Measurements from ENCODE around the gene PNP. TPM values are rescaled to one million over a fixed set of nuclear protein-coding genes. Genes with fewer than 3 reads are reported as not detected.
A peak's percentile ranks its signal among the peaks of the same experiment; 100 is the strongest.
"Not testable (repeated sequence)": the region's sequence is repeated elsewhere in the genome, so short reads cannot be mapped to it uniquely, and the experiment has no call there.

The PNP gene
- total RNA-seq, 2 experiments from 2014 or later: 120 to 128 TPM

- peak overlapping the region; percentile 48; the same call in 1 of the 2 replicates for H2AFZ ChIP-seq (ENCODE audit: low read length)
- CTCF ChIA-PET (ENCODE audit: unreplicated experiment): no interaction called here
- BruUV-seq (replicated peaks): no TSS peak
- POLR2A ChIA-PET: interaction anchor here (0.5 kb wide), 1 partner anchor 77 kb away, joined by 3 read pairs; no protein-coding TSS in a partner anchor
- no peaks in the 10 kb centered on the region for H3K4me1 ChIP-seq (ENCODE audit: insufficient read depth, low read length, poor library complexity, severe bottlenecking)
- H4K20me1 ChIP-seq (ENCODE audit: insufficient read depth, low read length): no peaks in the 10 kb centered on the region
- no peaks in the 10 kb centered on the region for H3K36me3 ChIP-seq (ENCODE audit: insufficient read depth, low read length)
- 0 out of 2 replicates have a peak overlapping the region, but pooled peaks have one; percentile 11 for H3K4me2 ChIP-seq (ENCODE audit: low read length)
- no peak for DNase-seq (ENCODE audit: low spot score)
- no peak overlapping the region for H3K27ac ChIP-seq (ENCODE audit: low read depth, low read length, poor library complexity, severe bottlenecking)
- H3K9me2 ChIP-seq (ENCODE audit: insufficient read depth, low read length): no peaks in the 10 kb centered on the region
- H3K4me3 ChIP-seq (ENCODE audit: low read depth, low read length, poor library complexity, severe bottlenecking): no peak overlapping the region
- no peaks in the 10 kb centered on the region for H3K9me3 ChIP-seq (ENCODE audit: low read length)
- intact Hi-C loops (cut with micrococcal nuclease; ENCODE audit: unreplicated experiment): no loop called here
- no peaks in the 10 kb centered on the region for H3K79me2 ChIP-seq (ENCODE audit: insufficient read depth, low read depth, low read length)
- TF ChIP-seq EZH2phosphoT487 (IDR thresholded peaks at IDR 0.05; ENCODE audit: borderline replicate concordance, low read depth, low read length) (no peak), CTCF (conservative IDR thresholded peaks at IDR 0.05; ENCODE audit: low read length) (no peak)
Observed at GRCh38 chr14:20503898-20504297, 34.7 kb downstream of the PNP start.

GRCh38 chr14:20506276-20506675 lies 37.1 kb downstream of the PNP start:
- POLR2A ChIA-PET; BruUV-seq (replicated peaks); CTCF ChIA-PET (ENCODE audit: unreplicated experiment): not testable (repeated sequence)

GRCh38 chr14:20506752-20507151 lies 37.5 kb downstream of the PNP start:
- DNase-seq (ENCODE audit: low spot score); H2AFZ ChIP-seq (ENCODE audit: low read length); H3K4me1 ChIP-seq (ENCODE audit: insufficient read depth, low read length, poor library complexity, severe bottlenecking); H4K20me1 ChIP-seq (ENCODE audit: insufficient read depth, low read length); intact Hi-C loops (cut with micrococcal nuclease; ENCODE audit: unreplicated experiment); CTCF ChIA-PET (ENCODE audit: unreplicated experiment); BruUV-seq (replicated peaks); H3K9me2 ChIP-seq (ENCODE audit: insufficient read depth, low read length); H3K4me2 ChIP-seq (ENCODE audit: low read length); H3K79me2 ChIP-seq (ENCODE audit: insufficient read depth, low read depth, low read length); H3K36me3 ChIP-seq (ENCODE audit: insufficient read depth, low read length); POLR2A ChIA-PET; H3K4me3 ChIP-seq (ENCODE audit: low read depth, low read length, poor library complexity, severe bottlenecking); H3K9me3 ChIP-seq (ENCODE audit: low read length); H3K27ac ChIP-seq (ENCODE audit: low read depth, low read length, poor library complexity, severe bottlenecking): not testable (repeated sequence)

More at GRCh38 chr14:20506276-20506675, 37.1 kb downstream of the PNP start:
- H3K9me2 ChIP-seq (ENCODE audit: insufficient read depth, low read length); H4K20me1 ChIP-seq (ENCODE audit: insufficient read depth, low read length); H2AFZ ChIP-seq (ENCODE audit: low read length); H3K4me2 ChIP-seq (ENCODE audit: low read length); intact Hi-C loops (cut with micrococcal nuclease; ENCODE audit: unreplicated experiment); H3K4me3 ChIP-seq (ENCODE audit: low read depth, low read length, poor library complexity, severe bottlenecking); H3K36me3 ChIP-seq (ENCODE audit: insufficient read depth, low read length); H3K79me2 ChIP-seq (ENCODE audit: insufficient read depth, low read depth, low read length); DNase-seq (ENCODE audit: low spot score); H3K4me1 ChIP-seq (ENCODE audit: insufficient read depth, low read length, poor library complexity, severe bottlenecking); H3K9me3 ChIP-seq (ENCODE audit: low read length); H3K27ac ChIP-seq (ENCODE audit: low read depth, low read length, poor library complexity, severe bottlenecking): not testable (repeated sequence)

- H3K27ac ChIP-seq (ENCODE audit: low read depth, low read length, poor library complexity, severe bottlenecking); H3K4me2 ChIP-seq (ENCODE audit: low read length); H2AFZ ChIP-seq (ENCODE audit: low read length); DNase-seq (ENCODE audit: low spot score); H3K4me1 ChIP-seq (ENCODE audit: insufficient read depth, low read length, poor library complexity, severe bottlenecking); H4K20me1 ChIP-seq (ENCODE audit: insufficient read depth, low read length); BruUV-seq (replicated peaks); intact Hi-C loops (cut with micrococcal nuclease; ENCODE audit: unreplicated experiment); H3K9me3 ChIP-seq (ENCODE audit: low read length); H3K79me2 ChIP-seq (ENCODE audit: insufficient read depth, low read depth, low read length); H3K36me3 ChIP-seq (ENCODE audit: insufficient read depth, low read length); CTCF ChIA-PET (ENCODE audit: unreplicated experiment); H3K9me2 ChIP-seq (ENCODE audit: insufficient read depth, low read length); POLR2A ChIA-PET; H3K4me3 ChIP-seq (ENCODE audit: low read depth, low read length, poor library complexity, severe bottlenecking): not testable (repeated sequence)
Observed at GRCh38 chr14:20507537-20507936, 38.3 kb downstream of the PNP start.

All from OCI-LY7 (cell line).